ENCODE measurements around the gene ACBD6.

- TF ChIP-seq, protein P1, sequence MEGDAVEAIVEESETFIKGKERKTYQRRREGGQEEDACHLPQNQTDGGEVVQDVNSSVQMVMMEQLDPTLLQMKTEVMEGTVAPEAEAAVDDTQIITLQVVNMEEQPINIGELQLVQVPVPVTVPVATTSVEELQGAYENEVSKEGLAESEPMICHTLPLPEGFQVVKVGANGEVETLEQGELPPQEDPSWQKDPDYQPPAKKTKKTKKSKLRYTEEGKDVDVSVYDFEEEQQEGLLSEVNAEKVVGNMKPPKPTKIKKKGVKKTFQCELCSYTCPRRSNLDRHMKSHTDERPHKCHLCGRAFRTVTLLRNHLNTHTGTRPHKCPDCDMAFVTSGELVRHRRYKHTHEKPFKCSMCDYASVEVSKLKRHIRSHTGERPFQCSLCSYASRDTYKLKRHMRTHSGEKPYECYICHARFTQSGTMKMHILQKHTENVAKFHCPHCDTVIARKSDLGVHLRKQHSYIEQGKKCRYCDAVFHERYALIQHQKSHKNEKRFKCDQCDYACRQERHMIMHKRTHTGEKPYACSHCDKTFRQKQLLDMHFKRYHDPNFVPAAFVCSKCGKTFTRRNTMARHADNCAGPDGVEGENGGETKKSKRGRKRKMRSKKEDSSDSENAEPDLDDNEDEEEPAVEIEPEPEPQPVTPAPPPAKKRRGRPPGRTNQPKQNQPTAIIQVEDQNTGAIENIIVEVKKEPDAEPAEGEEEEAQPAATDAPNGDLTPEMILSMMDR (conservative IDR thresholded peaks at IDR 0.05; ENCODE audit: low read length): no peak
- no peak for TF ChIP-seq EZH2phosphoT487 (IDR thresholded peaks at IDR 0.05; ENCODE audit: borderline replicate concordance)
Measured at GRCh38 chr1:180522213-180522515, 19.8 kb upstream of the ACBD6 start.
